ENCODE data around the gene RPS6KA1.
"Not testable (repeated sequence)": the region's sequence is repeated elsewhere in the genome, so short reads cannot be mapped to it uniquely, and the experiment has no call there.

Gene RPS6KA1

GRCh38 chr1:26529655-26530409 lies at the start of gene RPS6KA1:
RPS6KA1 (plus strand) TSS chr1:26529761; CDS start chr1:26529921, 160 bp downstream.
- DNase-seq (ENCODE audit: low read depth in 2 of 2): peak; percentile 25 to 43

GRCh38 chr1:26482921-26483320 lies 46.6 kb upstream of the RPS6KA1 start:
- DNase-seq (ENCODE audit: low read depth in 2 of 2): no peak

GRCh38 chr1:26483980-26484379 lies 45.6 kb upstream of the RPS6KA1 start:
- DNase-seq (ENCODE audit: low read depth in 2 of 2): no peak

- DNase-seq (ENCODE audit: low read depth in 2 of 2): no peak
These were observed 39.4 kb upstream of the RPS6KA1 start for GRCh38 chr1:26490155-26490554.

- DNase-seq (ENCODE audit: low read depth in 2 of 2): no peak
These were observed 36.3 kb upstream of the RPS6KA1 start for GRCh38 chr1:26493267-26493666.

GRCh38 chr1:26493938-26494337 lies 35.6 kb upstream of the RPS6KA1 start:
- no peak for DNase-seq (ENCODE audit: low read depth in 2 of 2)

GRCh38 chr1:26496861-26497260 lies 32.7 kb upstream of the RPS6KA1 start:
- DNase-seq (ENCODE audit: low read depth in 2 of 2): no peak

- no peak for DNase-seq (ENCODE audit: low read depth in 2 of 2)
These were observed 30.7 kb upstream of the RPS6KA1 start for GRCh38 chr1:26498894-26499293.

GRCh38 chr1:26500488-26501175 lies 28.9 kb upstream of the RPS6KA1 start:
- DNase-seq (ENCODE audit: low read depth in 2 of 2): peak; percentile 84 to 88

GRCh38 chr1:26510711-26511110 lies 18.9 kb upstream of the RPS6KA1 start:
- not testable (repeated sequence) for DNase-seq (ENCODE audit: low read depth in 2 of 2)

GRCh38 chr1:26515836-26516235 lies 13.7 kb upstream of the RPS6KA1 start:
- not testable (repeated sequence) for DNase-seq (ENCODE audit: low read depth in 2 of 2)

- no peak for DNase-seq (ENCODE audit: low read depth in 2 of 2)
These were observed 12.4 kb upstream of the RPS6KA1 start for GRCh38 chr1:26516987-26517765.

- no peak for DNase-seq (ENCODE audit: low read depth in 2 of 2)
These were observed 11.9 kb upstream of the RPS6KA1 start for GRCh38 chr1:26517766-26518049.

- DNase-seq (ENCODE audit: low read depth in 2 of 2): no peak
These were observed 11.2 kb upstream of the RPS6KA1 start for GRCh38 chr1:26518355-26518754.

- DNase-seq (ENCODE audit: low read depth in 2 of 2): no peak
These were observed 9.2 kb upstream of the RPS6KA1 start for GRCh38 chr1:26520339-26520738.

- no peak for DNase-seq (ENCODE audit: low read depth in 2 of 2)
These were observed 7.9 kb upstream of the RPS6KA1 start for GRCh38 chr1:26521669-26522030.

- DNase-seq (ENCODE audit: low read depth in 2 of 2): no peak
These were observed 7.5 kb upstream of the RPS6KA1 start for GRCh38 chr1:26522073-26522472.

GRCh38 chr1:26524181-26524580 lies 5.4 kb upstream of the RPS6KA1 start:
- DNase-seq (ENCODE audit: low read depth in 2 of 2): no peak

- no peak for DNase-seq (ENCODE audit: low read depth in 2 of 2)
These were observed 3.3 kb upstream of the RPS6KA1 start for GRCh38 chr1:26526287-26526686.

GRCh38 chr1:26529405-26529654 lies 231 bp upstream of the RPS6KA1 start:
- DNase-seq (ENCODE audit: low read depth in 2 of 2): no peak

- DNase-seq (ENCODE audit: low read depth in 2 of 2): no peak
These were observed 891 bp downstream of the RPS6KA1 start for GRCh38 chr1:26530410-26530894.

- DNase-seq (ENCODE audit: low read depth in 2 of 2): no peak
These were observed 1.5 kb downstream of the RPS6KA1 start for GRCh38 chr1:26530895-26531598.

All from stimulated activated CD8-positive, alpha-beta memory T cell treated with anti-CD3 and anti-CD28 coated beads, Interleukin-2, amount 100 ng/mL, for 1 hour (primary cell).